HuH-7 (cell line): ENCODE results near the gene ARHGEF11.
A peak's percentile ranks its signal among the peaks of the same experiment; 100 is the strongest.
"Not testable (repeated sequence)": the region's sequence is repeated elsewhere in the genome, so short reads cannot be mapped to it uniquely, and the experiment has no call there.

ENCODE experiments used
- DNase-seq: peaks from one replicate; pipeline ENCODE4 v3.0.0; 2011; ENCODE audit warnings: low spot score

ARHGEF11 gene

DNA sequence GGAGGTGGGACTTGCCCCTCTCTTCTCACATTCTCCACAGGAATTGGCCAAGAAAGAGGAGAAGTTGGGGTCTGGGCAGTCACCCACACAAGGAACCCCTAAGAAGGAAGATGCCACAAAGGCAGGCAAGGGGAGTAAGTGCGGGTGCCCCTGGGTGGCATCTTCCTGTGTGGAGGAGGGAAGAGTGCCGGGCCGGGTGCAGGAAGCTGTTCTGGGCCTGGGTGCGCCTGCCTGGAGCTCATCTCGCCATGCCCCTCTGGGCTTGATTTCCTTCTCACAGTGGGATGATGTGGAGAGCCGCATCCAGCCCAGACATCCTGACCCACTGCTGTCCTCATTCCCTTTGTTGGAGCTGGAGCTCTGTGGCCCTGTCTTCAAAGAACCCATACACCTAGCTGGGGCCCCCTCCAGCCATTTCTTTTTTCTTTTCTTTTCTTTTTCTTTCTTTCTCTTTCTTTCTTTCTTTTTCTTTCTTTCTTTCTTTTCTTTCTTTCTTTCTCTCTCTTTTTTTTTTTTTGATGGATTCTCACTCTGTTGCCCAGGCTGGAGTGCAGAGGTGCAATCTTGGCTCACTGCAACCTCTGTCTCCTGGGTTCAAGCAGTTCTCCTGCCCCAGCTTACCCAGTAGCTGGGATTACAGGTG lies 115.8 kb downstream of the ARHGEF11 start:
- no peak for DNase-seq

DNA sequence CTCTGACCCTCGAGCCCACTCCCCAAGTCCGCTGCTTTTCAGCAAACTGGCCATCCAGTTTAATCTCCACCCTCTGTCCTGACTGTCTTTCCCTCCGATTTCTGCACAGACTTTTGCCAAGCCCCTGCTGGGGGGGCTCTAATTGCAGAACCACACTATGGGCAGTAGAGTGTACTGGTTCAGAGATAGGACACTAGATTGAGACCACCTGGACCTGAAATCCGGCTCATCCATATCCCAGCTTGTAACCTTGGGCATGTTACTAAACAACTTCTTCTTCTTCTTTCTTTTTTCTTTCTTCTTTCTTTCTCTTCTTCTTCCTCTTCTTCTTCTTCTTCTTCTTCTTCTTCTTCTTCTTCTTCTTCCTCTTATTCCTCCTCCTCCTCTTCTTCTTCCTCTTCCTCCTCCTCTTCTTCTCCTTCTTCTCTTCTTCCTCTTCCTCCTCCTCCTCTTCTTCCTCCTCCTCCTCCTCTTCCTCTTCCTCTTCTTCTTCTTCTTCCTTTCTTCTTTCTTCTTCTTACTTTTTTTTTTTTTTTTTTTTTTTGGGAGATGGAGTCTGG lies 117.4 kb downstream of the ARHGEF11 start:
- DNase-seq: no peak

DNA sequence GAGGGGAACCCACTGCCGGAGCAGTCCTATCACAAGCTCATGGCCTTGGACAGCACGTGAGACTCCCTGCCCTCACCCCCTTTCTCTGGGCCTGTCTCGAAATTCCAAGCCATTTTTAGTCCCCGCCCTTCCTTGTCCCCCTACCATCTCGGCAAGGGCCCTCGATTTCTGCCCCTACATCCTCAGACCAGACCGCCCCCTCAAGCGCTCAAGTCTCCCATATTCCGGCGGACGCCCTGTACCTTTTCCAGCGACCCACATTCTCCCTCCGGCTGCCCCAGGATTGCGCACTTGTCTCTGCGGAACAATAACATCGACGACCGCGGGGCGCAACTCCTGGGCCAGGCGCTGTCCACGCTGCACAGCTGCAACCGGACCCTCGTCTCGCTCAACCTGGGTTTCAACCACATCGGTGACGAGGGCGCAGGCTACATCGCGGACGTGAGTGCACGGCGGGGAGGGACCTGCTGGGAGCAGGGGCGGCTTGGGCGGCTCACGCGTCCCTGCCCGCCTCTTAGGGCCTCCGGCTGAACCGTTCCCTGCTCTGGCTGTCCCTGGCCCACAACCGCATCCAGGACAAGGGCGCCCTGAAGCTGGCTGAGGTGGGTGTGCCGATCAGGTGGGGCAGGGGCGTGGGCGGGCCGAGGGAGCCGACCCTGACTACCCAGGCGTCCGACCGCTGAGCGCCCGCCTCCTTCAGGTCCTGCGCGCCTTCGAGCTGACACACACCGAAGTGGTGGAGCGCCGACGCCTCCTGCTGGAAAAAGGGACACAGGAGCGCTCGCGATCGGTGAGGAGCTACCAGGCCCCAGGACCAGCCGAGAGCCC lies 118.1 kb downstream of the ARHGEF11 start:
- peak; percentile 93 for DNase-seq

- not testable (repeated sequence) for DNase-seq
These were observed 118.8 kb downstream of the ARHGEF11 start for GRCh38 chr1:156926695-156927094.

GRCh38 chr1:156926175-156926574 lies 119.4 kb downstream of the ARHGEF11 start:
- DNase-seq: no peak

- DNase-seq: no peak
These were observed 120.2 kb downstream of the ARHGEF11 start for GRCh38 chr1:156925154-156926010.

- no peak for DNase-seq
These were observed 120.9 kb downstream of the ARHGEF11 start for GRCh38 chr1:156924478-156925153.

GRCh38 chr1:156923670-156924477 lies 121.7 kb downstream of the ARHGEF11 start:
- DNase-seq: no peak

DNA sequence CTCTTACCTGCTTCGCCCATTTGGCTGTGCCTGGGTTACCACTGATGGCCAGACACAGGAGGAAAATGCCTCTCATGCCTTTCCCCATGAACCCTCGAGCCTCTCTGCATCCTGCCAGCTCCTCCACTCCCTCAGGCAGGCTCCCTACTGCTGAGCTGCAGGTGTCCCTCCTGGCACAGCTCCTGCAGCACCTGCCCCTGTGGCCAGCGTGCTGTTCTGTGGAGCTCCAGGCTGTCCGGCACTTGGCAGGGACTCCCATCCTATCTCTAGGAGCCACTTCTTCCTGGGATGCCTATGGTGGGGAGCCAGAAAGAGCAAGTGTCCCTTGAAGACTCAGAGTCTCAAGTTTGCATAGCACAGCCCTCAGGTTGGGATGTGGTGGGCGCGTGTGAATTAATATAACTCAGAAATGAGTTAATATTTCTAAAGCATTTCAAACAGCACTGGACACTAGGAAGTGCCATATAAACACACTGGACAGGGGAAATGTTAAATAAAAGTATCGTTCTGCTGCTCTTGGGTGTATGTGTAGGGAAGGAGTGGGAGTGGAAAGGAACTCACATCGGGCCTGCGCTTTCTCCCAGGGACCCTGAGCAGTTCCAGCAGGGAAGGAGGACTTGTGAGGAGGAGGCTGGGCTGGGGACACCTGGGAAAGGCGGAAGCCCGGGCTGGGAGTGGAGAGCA lies 122.4 kb downstream of the ARHGEF11 start:
- DNase-seq: no peak

GRCh38 chr1:156921053-156921529 lies 124.5 kb downstream of the ARHGEF11 start:
- DNase-seq: no peak

DNA sequence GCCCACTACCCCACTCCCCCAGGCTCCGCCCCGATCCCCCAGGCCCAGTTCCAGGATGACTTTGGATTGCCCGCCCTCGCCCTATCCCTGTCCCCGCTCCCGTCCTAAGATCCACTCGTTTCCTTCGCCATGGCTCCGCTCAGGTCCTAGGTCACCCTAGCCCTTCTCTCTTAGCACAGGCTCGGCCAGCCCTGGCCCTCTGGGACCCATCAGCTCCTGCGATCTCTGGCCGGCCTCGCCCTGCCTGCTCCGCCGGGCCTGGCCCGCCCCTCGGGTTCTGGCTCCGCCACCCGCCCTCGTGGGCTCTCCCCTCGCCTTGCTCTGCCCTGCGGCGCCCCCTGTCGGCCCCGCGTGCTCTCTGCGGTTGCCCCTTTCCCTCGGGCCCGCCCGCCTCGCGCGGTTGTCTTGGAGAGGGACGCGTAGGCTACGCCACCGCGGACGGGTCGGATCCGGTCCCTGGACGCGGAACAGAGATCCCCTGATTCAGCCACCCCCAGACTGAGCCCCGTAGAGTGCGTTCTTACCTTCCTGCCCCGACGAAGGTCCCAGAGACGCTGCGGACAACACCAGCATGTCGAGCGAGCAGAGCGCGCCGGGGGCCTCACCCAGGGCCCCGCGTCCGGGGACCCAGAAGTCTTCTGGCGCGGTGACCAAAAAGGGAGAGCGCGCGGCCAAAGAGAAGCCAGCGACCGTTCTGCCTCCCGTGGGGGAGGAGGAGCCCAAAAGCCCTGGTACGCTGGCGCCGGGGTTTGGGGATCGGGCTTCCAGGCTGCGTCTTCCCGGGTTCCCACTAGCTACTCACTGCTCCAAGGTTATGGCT lies 125.1 kb downstream of the ARHGEF11 start, which contains the start of gene LRRC71:
LRRC71 (plus strand) TSS at position 400 of the 820 bp plus-strand sequence; CDS start at position 572, 172 bp downstream.
- DNase-seq: peak; percentile 97

DNA sequence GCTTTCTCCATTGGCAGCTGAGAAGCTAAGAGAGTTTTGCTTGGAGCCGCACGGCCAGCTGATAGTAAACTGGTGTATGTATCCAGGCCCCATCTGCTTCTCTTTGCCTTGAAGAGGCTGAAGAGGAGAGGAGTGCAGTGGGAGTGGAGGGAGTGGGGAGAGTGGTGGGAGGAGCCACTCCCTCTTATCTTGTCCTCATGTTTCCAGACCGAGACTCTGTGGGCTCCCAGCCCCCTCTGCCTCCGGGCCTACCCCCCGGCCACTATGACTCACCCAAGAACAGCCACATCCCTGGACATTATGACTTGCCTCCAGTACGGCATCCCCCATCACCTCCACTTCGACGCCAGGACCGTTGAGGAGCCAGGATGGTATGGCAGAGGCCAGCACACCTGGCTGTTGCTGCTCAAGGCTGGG lies 131.1 kb downstream of the ARHGEF11 start:
- no peak for DNase-seq

GRCh38 chr1:156913809-156914387 lies 131.6 kb downstream of the ARHGEF11 start:
- DNase-seq: no peak

DNA sequence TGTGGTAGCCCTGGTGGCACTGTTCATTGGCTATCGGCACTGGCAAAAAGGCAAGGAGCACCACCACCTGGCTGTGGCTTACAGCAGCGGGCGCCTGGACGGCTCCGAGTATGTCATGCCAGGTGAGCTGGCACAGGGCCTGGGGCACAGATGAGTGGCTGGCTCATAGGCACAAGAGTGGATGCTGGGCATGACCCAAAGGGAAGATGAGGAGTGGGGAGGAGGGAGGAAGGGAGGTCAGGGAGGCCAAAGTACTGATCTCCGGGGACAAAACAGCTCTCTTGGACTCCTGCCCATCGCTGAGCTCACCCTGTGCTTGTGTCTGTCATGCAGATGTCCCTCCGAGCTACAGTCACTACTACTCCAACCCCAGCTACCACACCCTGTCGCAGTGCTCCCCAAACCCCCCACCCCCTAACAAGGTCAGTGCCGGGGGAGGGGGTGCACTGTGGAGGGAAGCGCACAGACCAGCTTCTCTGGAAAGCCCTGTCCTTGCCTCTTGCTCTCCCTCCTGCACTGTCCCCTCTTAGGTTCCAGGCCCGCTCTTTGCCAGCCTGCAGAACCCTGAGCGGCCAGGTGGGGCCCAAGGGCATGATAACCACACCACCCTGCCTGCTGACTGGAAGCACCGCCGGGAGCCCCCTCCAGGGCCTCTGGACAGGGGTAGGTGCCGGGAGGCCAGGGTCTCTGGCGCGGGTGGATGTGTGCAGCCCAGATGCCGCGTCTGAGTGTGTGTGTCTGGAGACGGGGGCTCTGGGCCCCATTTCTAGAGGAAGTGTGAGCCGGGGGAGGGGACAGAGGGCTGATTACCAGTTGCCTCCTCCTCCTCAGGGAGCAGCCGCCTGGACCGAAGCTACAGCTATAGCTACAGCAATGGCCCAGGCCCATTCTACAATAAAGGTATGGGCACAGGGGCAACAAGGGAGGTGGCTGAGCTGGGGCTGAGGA lies 132.4 kb downstream of the ARHGEF11 start:
- DNase-seq: no peak

GRCh38 chr1:156912310-156912709 lies 133.2 kb downstream of the ARHGEF11 start:
- DNase-seq: no peak

DNA sequence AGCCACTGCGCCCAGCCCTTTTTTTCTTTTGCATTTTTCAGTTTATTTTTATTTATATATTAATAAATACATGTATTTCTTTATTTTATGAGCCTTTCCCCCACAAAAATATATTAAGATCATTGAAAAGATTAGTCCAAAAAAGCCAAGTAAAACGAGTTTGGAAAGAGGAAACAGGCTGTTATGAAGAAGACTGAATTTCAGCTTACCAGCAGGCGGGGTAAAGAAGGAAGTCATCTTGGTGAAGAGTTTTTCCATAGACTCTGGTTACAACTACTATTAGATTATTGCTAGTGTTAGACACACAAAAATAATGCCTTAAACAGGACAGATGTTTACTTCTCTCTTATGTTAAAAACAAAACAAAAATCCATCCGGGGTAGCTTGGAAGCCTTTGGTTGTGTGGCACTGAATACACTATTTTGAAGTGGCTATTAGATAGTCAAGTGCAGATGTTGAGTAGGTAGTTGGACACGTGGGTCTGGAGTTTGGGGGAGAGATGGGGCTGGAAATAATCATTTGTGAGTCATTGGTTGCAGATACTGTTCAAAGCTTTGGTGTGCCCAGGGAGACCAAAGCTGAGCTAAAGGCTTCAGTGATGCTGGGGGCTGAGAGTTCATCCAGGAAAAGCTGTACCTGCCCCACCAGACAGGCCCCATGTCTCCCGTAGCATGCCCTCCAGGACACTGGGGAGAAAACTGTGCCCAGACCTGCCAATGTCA lies 133.8 kb downstream of the ARHGEF11 start:
- no peak for DNase-seq

- peak; percentile 85 for DNase-seq
These were observed 135.2 kb downstream of the ARHGEF11 start for GRCh38 chr1:156910309-156910782.
